KBM-7 (cell line): ENCODE measurements around the gene SLC6A2.
"Not testable (repeated sequence)": the region's sequence is repeated elsewhere in the genome, so short reads cannot be mapped to it uniquely, and the experiment has no call there.

Source experiments
- DNase-seq: peaks from one replicate; pipeline ENCODE4 v3.0.0-alpha.2; 2015
- in situ Hi-C: fragments of 300-500 bp; cut with MboI; formaldehyde crosslinking; loops from 2 replicates; pipeline ENCODE4 v1.14.3; 2020; ENCODE audit warnings: low sequenced_read_pairs, low pct_unique_long_range_greater_than_20kb, mixed read lengths

The SLC6A2 gene

DNA sequence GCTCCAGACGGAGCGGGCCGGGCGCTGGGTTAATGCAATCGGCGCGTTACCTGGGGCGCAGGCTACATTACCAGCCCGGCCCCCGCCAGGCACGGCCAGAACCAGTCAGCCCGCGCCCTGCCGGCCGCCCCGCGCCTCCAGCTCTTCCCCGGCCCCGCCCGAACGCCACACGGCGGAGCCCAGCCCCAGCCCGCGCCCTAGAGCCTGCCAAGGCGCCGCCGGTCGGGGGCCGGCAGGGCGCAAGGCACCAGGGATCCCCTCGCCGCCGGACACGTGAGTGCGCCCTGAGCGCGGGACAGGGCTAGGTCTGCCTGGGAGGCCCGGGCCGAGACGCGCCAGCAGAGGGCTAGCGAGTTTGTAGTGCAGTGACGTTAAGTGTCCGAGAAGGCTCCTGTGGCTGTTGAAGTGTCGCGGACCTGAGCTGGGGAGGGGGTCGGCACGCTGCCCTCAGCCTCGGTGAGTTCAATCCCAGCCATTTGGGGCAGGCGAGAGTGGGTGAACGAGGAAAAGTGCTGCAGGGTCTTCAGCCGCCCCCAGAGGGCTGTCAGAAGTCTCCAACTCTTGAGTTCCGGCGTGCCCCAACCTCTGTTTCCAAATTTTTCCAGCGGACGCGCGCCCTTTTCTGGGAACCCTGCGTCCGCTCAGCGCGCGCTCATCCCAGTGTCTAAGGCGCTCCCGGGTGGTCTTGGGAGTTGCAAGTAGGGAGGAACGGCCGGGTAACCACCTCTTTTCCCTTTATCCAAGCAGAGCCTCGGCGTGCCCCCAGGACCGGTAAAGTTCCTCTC, at the start of gene SLC6A2:
TSS of gene SLC6A2 (plus strand) at position 92 of the 785 bp plus-strand sequence. CDS start 707 bp downstream, outside the sequence.
- in situ Hi-C loops: no loop called here

GRCh38 chr16:55613613-55614335, 42.0 kb upstream of the SLC6A2 start:
- in situ Hi-C loops: no loop called here
- no peak for DNase-seq

More for the DNA sequence above, at the start of gene SLC6A2:
- no peak for DNase-seq

DNA sequence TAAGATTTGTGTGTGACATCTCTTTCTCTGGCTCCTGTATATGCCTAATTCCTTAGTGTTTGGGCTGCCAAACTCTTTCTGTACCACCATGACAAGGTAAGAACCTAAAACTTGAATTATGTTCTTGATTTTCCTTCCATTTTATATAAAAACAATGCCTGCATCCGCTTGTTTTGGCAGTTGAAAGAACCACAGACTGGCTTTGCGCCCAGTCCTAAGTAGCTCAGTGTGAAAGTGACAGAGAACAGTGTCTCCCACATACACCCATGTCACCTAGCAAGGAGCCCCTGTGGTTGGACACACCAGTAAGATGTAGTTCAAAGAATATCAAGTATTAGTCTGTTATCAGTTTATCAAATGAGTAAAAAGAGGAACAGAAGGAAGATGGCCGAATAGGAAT, 40.7 kb upstream of the SLC6A2 start:
- in situ Hi-C loops: no loop called here
- DNase-seq: no peak

DNA sequence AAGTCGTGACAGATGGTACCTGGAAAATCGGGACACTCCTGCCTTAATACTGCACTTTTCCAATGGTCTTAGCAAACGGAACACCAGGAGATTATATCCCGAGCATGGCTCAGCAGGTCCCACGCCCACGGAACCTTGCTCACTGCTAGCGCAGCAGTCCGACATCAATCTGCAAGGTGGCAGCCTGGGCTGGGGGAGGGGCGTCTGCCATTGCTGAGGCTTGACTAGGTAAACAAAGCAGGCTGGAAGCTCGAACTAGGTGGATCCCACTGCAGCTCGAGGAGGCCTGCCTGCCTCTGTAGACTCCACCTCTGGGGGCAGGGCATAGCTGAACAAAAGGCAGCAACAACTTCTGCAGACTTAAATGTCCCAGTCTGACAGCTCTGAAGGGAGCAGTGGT, 40.1 kb upstream of the SLC6A2 start:
- in situ Hi-C loops, DNase-seq: not testable (repeated sequence)

GRCh38 chr16:55621771-55622170, 34.0 kb upstream of the SLC6A2 start:
- no peak for DNase-seq
- in situ Hi-C loops: no loop called here

- DNase-seq: no peak
- in situ Hi-C loops: no loop called here
Observed at GRCh38 chr16:55622272-55622671, 33.5 kb upstream of the SLC6A2 start.

- in situ Hi-C loops: no loop called here
- no peak for DNase-seq
Observed at GRCh38 chr16:55622930-55623561, 32.7 kb upstream of the SLC6A2 start.

- DNase-seq: no peak
- in situ Hi-C loops: no loop called here
Observed at GRCh38 chr16:55623640-55624039, 32.1 kb upstream of the SLC6A2 start.

- no peak for DNase-seq
- in situ Hi-C loops: no loop called here
Observed at GRCh38 chr16:55624696-55625095, 31.1 kb upstream of the SLC6A2 start.

DNA sequence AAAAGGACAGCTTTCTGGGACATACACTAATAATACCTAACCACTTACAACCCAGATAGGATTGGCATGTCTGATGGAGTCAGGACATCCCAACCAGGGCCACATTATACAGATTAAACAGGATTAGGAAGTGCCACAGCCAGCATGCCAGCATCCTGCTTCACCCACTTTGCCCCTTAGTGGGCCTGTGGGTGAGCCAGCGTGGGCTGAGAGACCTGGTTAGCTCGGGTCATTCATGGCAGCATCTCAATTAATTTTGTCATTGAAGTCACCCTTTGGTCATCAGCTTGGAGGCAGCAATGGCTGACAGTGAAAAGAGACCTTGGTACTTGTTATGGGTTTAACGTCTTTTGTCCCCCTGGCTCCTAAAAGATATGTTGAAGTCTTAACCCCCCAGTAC, 29.9 kb upstream of the SLC6A2 start:
- in situ Hi-C loops: no loop called here
- DNase-seq: no peak

DNA sequence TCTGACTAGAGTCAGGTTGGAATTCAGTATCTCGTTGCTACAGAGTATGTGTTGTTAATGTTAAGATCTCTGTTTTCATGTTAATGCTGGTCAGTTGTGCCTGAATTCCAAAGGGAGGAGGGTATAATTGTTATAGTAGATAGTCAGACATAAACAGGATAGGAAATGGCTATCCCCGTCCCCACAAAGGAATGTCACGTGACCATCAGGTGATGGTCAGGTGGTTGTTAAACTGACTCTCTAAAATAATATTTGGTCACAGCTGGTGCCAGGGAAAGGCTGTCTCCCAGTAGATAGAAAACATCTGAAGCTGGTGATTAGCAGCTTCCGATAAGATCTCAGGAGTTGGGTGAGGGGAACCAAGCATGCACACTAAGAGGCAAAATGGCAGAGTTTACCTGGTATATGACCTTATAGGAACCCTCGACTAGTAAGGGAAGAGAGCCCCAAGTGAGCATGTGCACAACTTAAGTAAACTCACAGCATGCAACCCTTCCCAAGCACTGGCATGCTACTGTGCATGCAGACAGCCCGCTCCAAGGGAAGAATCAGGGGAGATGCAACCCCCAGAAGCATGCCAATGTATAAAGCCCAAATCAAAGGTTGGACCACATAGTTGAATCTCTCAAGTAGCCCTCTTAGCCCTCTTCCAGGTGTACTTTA, 27.4 kb upstream of the SLC6A2 start:
- in situ Hi-C loops: no loop called here

GRCh38 chr16:55630774-55631173, 25.0 kb upstream of the SLC6A2 start:
- DNase-seq: no peak
- in situ Hi-C loops: no loop called here

More for the DNA sequence above, 27.4 kb upstream of the SLC6A2 start:
- no peak for DNase-seq

- DNase-seq: no peak
- in situ Hi-C loops: no loop called here
Observed at GRCh38 chr16:55632259-55632658, 23.5 kb upstream of the SLC6A2 start.

- in situ Hi-C loops: no loop called here
- no peak for DNase-seq
Observed at GRCh38 chr16:55634193-55634592, 21.6 kb upstream of the SLC6A2 start.

DNA sequence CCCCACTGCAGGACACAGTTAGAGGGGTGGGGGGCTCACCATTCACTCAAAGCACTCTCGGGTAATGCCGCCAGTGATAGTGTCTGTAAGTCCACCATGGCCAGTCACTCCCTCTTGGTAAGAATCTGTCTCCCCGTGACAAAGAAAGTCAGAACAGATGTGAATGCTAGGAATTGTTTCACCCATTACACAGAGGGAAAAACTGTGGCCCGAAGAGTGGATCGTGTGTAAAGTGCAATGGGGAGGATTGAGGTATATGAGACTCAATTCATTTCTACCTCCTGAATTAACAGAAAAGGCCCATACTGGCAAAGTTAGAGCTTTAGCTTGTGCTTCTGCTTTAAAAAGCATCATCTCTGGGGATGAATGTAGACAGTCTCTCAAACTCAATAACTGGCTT, 17.5 kb upstream of the SLC6A2 start:
- no peak for DNase-seq
- in situ Hi-C loops: no loop called here

- DNase-seq: no peak
- in situ Hi-C loops: no loop called here
Observed at GRCh38 chr16:55640701-55641327, 15.0 kb upstream of the SLC6A2 start.

GRCh38 chr16:55641430-55642056, 14.2 kb upstream of the SLC6A2 start:
- in situ Hi-C loops: no loop called here

GRCh38 chr16:55642611-55643010, 13.2 kb upstream of the SLC6A2 start:
- DNase-seq: no peak
- in situ Hi-C loops: no loop called here

More at GRCh38 chr16:55641430-55642056, 14.2 kb upstream of the SLC6A2 start:
- DNase-seq: no peak
